HCT116 (cell line): ENCODE results near the gene GCN1. TPM values are rescaled to one million over a fixed set of nuclear protein-coding genes. Genes with fewer than 3 reads are reported as not detected.

Experiments used
- ATAC-seq: fragments of 200-7000 bp; cut with Tn5 transposase; 2 replicates; pipeline ENCODE4 v1.9.1; 2020; ENCODE audit warnings: mild to moderate bottlenecking, moderate library complexity
- BruUV-seq: library from RNA; stranded (reverse); fragments of 400-500 nt; replicated peaks from 2 replicates; lab custom pipeline; 2021; lab: Mats Ljungman, UMichigan
- CTCF ChIA-PET: fragments of 300-600 bp; sonication (Branson Sonifier 250); formaldehyde crosslinking; loops from one replicate; lab custom pipeline; 2021; ENCODE audit warnings: antibody characterized with exemption; lab: Charles Lee
- POLR2A ChIA-PET: fragments of 300-600, 350-600 bp; sonication (Branson Sonifier 250); formaldehyde crosslinking; loops from one replicate; lab custom pipeline; 2021; ENCODE audit warnings: antibody characterized with exemption; lab: Charles Lee
- RAD21 ChIA-PET, 2 experiments: fragments of 300-600 bp; sonication (Branson Sonifier 250); formaldehyde crosslinking; loops; one replicate each; lab custom pipeline; 2023; ENCODE audit warnings: low total read pairs in 2 of 2; ENCODE audit not compliant: uncharacterized antibody in 2 of 2, unreplicated experiment in 2 of 2, low non-redundant PET in 1 of 2; lab: Charles Lee
- DNase-seq: peaks from one replicate; pipeline ENCODE4 v3.0.0-alpha.2; 2010; ENCODE audit warnings: low read depth, low spot score
- H2AFZ ChIP-seq: fragments of 200-600 bp; shearing (Covaris generic), sonication (generic); 2 replicates; pipeline ENCODE4 v1.6.1; 2017; ENCODE audit warnings: low read depth, mixed run types, mixed read lengths, antibody characterized with exemption, low read length; ENCODE audit not compliant: poor library complexity, severe bottlenecking
- H3K27ac ChIP-seq: 2 replicates; pipeline ENCODE4 v1.5.1; 2012; ENCODE audit warnings: low read depth, low read length
- H3K27me3 ChIP-seq: fragments of 200-600 bp; sonication (generic); 2 replicates; pipeline ENCODE4 v1.6.1; 2016; ENCODE audit warnings: mixed run types, low read length, mixed read lengths; ENCODE audit not compliant: insufficient read depth
- H3K36me3 ChIP-seq, 2 experiments: fragments of 200-500 bp in 1 of 2; fragments of 200-600 bp in 1 of 2; sonication (Bioruptor generic) in 1 of 2; sonication (generic) in 1 of 2; 2 replicates each; pipeline versions ENCODE4 v1.5.1 to v1.6.1; 2014 to 2016; ENCODE audit warnings: low read length in 2 of 2, inconsistent platforms in 1 of 2, mixed read lengths in 1 of 2, mixed run types in 1 of 2; ENCODE audit not compliant: insufficient read depth in 2 of 2, control insufficient read depth in 1 of 2
- H3K4me1 ChIP-seq, 2 experiments: fragments of 200-600 bp in 1 of 2; sonication (generic) in 1 of 2; 2 replicates each; pipeline versions ENCODE4 v1.5.1 to v1.6.1; 2012 to 2017; ENCODE audit warnings: low read length in 2 of 2, inconsistent platforms in 1 of 2, mild to moderate bottlenecking in 1 of 2, mixed read lengths in 1 of 2, mixed run types in 1 of 2, moderate library complexity in 1 of 2; ENCODE audit not compliant: insufficient read depth in 2 of 2, control insufficient read depth in 1 of 2
- H3K4me2 ChIP-seq: fragments of 200-600 bp; sonication (generic); 2 replicates; pipeline ENCODE4 v1.6.1; 2017; ENCODE audit warnings: mixed run types, low read length, mixed read lengths
- H3K4me3 ChIP-seq, 2 experiments: fragments of 200-600 bp in 1 of 2; sonication (generic) in 1 of 2; replicated peaks in 1 of 2; 2 replicates each; pipeline ENCODE4 v1.5.1; 2011 to 2016; ENCODE audit warnings: low read length in 2 of 2, control low read depth in 1 of 2, low read depth in 1 of 2, mild to moderate bottlenecking in 1 of 2, mixed read lengths in 1 of 2, mixed run types in 1 of 2
- H3K79me2 ChIP-seq: fragments of 200-600 bp; sonication (generic); 2 replicates; pipeline ENCODE4 v1.6.1; 2017; ENCODE audit warnings: mild to moderate bottlenecking, mixed run types, low read length, moderate library complexity, mixed read lengths; ENCODE audit not compliant: insufficient read depth
- H3K9ac ChIP-seq: fragments of 200-600 bp; sonication (generic); 2 replicates; pipeline ENCODE4 v1.6.1; 2016; ENCODE audit warnings: low read length, mixed read lengths
- H3K9me2 ChIP-seq: fragments of 200-600 bp; sonication (generic), shearing (Covaris generic); 2 replicates; pipeline ENCODE4 v1.6.1; 2017; ENCODE audit warnings: mixed run types, mild to moderate bottlenecking, moderate library complexity; ENCODE audit not compliant: insufficient read depth
- H3K9me3 ChIP-seq, 2 experiments: fragments of 200-500 bp in 1 of 2; fragments of 200-600 bp in 1 of 2; sonication (Bioruptor generic) in 1 of 2; sonication (generic) in 1 of 2; 2 replicates each; pipeline ENCODE4 v1.6.1; 2014 to 2017; ENCODE audit warnings: low read length in 2 of 2, mixed read lengths in 2 of 2, inconsistent platforms in 1 of 2, low read depth in 1 of 2, mild to moderate bottlenecking in 1 of 2, mixed run types in 1 of 2, moderate library complexity in 1 of 2; ENCODE audit not compliant: control insufficient read depth in 1 of 2, insufficient read depth in 1 of 2
- H4K20me1 ChIP-seq: fragments of 200-600 bp; sonication (generic), shearing (Covaris generic); 2 replicates; pipeline ENCODE4 v1.6.1; 2017; ENCODE audit warnings: mixed run types, mild to moderate bottlenecking, moderate library complexity; ENCODE audit not compliant: insufficient read depth
- ATF3 ChIP-seq: IDR thresholded peaks from 2 replicates; pipeline ENCODE4 v1.6.1; 2012
- CEBPB ChIP-seq: IDR thresholded peaks from 2 replicates; pipeline ENCODE4 v1.6.1; 2012; ENCODE audit warnings: low read depth
- CTCF ChIP-seq, 3 experiments: fragments of 200-600 bp in 1 of 3; sonication (generic) in 1 of 3; IDR thresholded peaks in 2 of 3; conservative IDR thresholded peaks in 1 of 3; 2 replicates each; pipeline ENCODE4 v1.5.1; 2012 to 2017; ENCODE audit warnings: low read depth in 2 of 3, low read length in 2 of 3, antibody characterized with exemption in 1 of 3, borderline replicate concordance in 1 of 3, control low read depth in 1 of 3, mild to moderate bottlenecking in 1 of 3, mixed read lengths in 1 of 3, mixed run types in 1 of 3, moderate library complexity in 1 of 3; ENCODE audit not compliant: insufficient read depth in 1 of 3
- EGR1 ChIP-seq: IDR thresholded peaks from 2 replicates; pipeline ENCODE4 v1.6.1; 2012; ENCODE audit warnings: low read depth
- ELF1 ChIP-seq: IDR thresholded peaks from 2 replicates; pipeline ENCODE4 v1.6.1; 2012; ENCODE audit warnings: low read depth, borderline replicate concordance
- EZH2 ChIP-seq: fragments of 200-600 bp; sonication (generic); IDR thresholded peaks from 2 replicates; pipeline ENCODE4 v1.6.1; 2017; ENCODE audit warnings: antibody characterized with exemption, mixed run types
- FOSL1 ChIP-seq: IDR thresholded peaks from 2 replicates; pipeline ENCODE4 v1.6.1; 2012; ENCODE audit warnings: low read depth
- JUND ChIP-seq: IDR thresholded peaks from 2 replicates; pipeline ENCODE4 v1.6.1; 2012
- POLR2A ChIP-seq: IDR thresholded peaks from 2 replicates; pipeline ENCODE4 v1.7.0; 2011; ENCODE audit warnings: borderline replicate concordance; ENCODE audit not compliant: insufficient read depth, insufficient read length; ENCODE audit errors: extremely low read depth
- POLR2AphosphoS5 ChIP-seq: IDR thresholded peaks from 2 replicates; pipeline ENCODE4 v1.6.1; 2011; ENCODE audit warnings: mild to moderate bottlenecking, low read depth, low read length, moderate library complexity
- REST ChIP-seq: IDR thresholded peaks from 2 replicates; pipeline ENCODE4 v1.6.1; 2012; ENCODE audit warnings: low read depth
- SIN3A ChIP-seq: IDR thresholded peaks from 2 replicates; pipeline ENCODE4 v1.6.1; 2012; ENCODE audit warnings: low read depth
- SP1 ChIP-seq: IDR thresholded peaks from 2 replicates; pipeline ENCODE4 v1.6.1; 2012; ENCODE audit warnings: low read depth
- SRF ChIP-seq: IDR thresholded peaks from 2 replicates; pipeline ENCODE4 v1.6.1; 2012; ENCODE audit warnings: low read depth
- TCF7L2 ChIP-seq: IDR thresholded peaks from 2 replicates; pipeline ENCODE4 v1.7.0; 2011; ENCODE audit warnings: borderline replicate concordance, inconsistent platforms; ENCODE audit not compliant: insufficient read depth, insufficient read length; ENCODE audit errors: extremely low read depth
- YY1 ChIP-seq: IDR thresholded peaks from 2 replicates; pipeline ENCODE4 v1.6.1; 2011; ENCODE audit warnings: low read length, low read depth, moderate library complexity, mild to moderate bottlenecking; ENCODE audit not compliant: insufficient replicate concordance; ENCODE audit errors: extremely low read depth
- ZBTB33 ChIP-seq: IDR thresholded peaks from 2 replicates; pipeline ENCODE4 v1.6.1; 2011; ENCODE audit warnings: mild to moderate bottlenecking, low read length, moderate library complexity; ENCODE audit not compliant: insufficient replicate concordance; ENCODE audit errors: extremely low read depth
- ZFX ChIP-seq: fragments of 450-650 bp; IDR thresholded peaks from 2 replicates; pipeline ENCODE4 v1.6.1; 2017
- ZNF274 ChIP-seq: fragments of 200-500 bp; sonication (Bioruptor generic); IDR thresholded peaks from 2 replicates; pipeline ENCODE4 v1.6.1; 2014; ENCODE audit warnings: mild to moderate bottlenecking, low read depth, low read length, inconsistent platforms
- intact Hi-C: fragments of 100-400 bp; cut with micrococcal nuclease; formaldehyde crosslinking; loops from 2 replicates; pipeline ENCODE4 v1.10.0; 2022
- total RNA-seq: library from RNA; stranded (reverse); gene quantifications from one replicate; pipeline ENCODE4 v1.2.1, GENCODE V29; 2021; ENCODE audit not compliant: unreplicated experiment

The GCN1 gene
- total RNA-seq, 1 experiment from 2014 or later, result 184 TPM

- H3K4me3 ChIP-seq, result peak overlapping the region; percentile 59 to 99
- H3K36me3 ChIP-seq, result peaks cover 25 to 45% of the 10 kb centered on the region in 2 experiments
- TF ChIP-seq EGR1 (no peak), SP1 (no peak), EZH2 (no peak), ZBTB33 (no peak), ZFX (no peak), POLR2A (no peak), CTCF (IDR thresholded peaks at IDR 0.05 in 2 of 3, conservative IDR thresholded peaks at IDR 0.05 in 1 of 3; ENCODE audit: borderline replicate concordance in 1 of 3, insufficient read depth in 1 of 3, low read depth in 2 of 3, low read length in 2 of 3) (no peak), YY1 (no peak), POLR2AphosphoS5 (no peak), TCF7L2 (no peak), CEBPB (no peak), REST (no peak), FOSL1 (no peak), JUND (no peak), SIN3A (no peak), ATF3 (no peak), SRF (no peak), ZNF274 (no peak), ELF1 (no peak)
- TF ChIP-seq, all 23 proteins: peak for 0
- intact Hi-C loops, result loop anchor here (2.0 kb wide), 1 partner anchor 67 kb away; no protein-coding TSS in a partner anchor
- BruUV-seq, result no TSS peak
- Histone ChIP-seq H3K27ac (peak overlapping the region; percentile 86), H3K79me2 (peaks cover 53% of the 10 kb centered on the region), H3K27me3 (no peaks in the 10 kb centered on the region), H3K9me2 (no peaks in the 10 kb centered on the region), H3K9me3 (no peaks in the 10 kb centered on the region), H3K4me1 (peaks cover 21 to 59% of the 10 kb centered on the region in 2 experiments; a peak in 3 of 4 replicates), H4K20me1 (peaks cover 14% of the 10 kb centered on the region), H3K9ac (peak overlapping the region; percentile 100), H2AFZ (no peak overlapping the region), H3K4me2 (peak overlapping the region; percentile 90)
- RAD21 ChIA-PET, result no interaction called here
- CTCF ChIA-PET, result interaction anchor here (2.2 kb wide), 1 partner anchor 92 kb away, joined by 12 read pairs; the partner anchor contains the start of gene RNU4-2
- DNase-seq (no peak), ATAC-seq (no peak)
- POLR2A ChIA-PET, result interaction anchor here (2.5 to 10.6 kb wide), 5 partner anchors 31 to 92 kb away, joined by 22 to 223 read pairs (median 112); partner anchors contain the start of genes PXN, RAB35, RNU4-1 and RNU4-2
These were observed 5.2 kb upstream of the GCN1 start for GRCh38 chr12:120199595-120200306.
